Forelimb muscle (tissue), 1 donor: ENCODE measurements around the gene SH2B3. TPM values are rescaled to one million over a fixed set of nuclear protein-coding genes. Genes with fewer than 3 reads are reported as not detected.

Experiments
- DNase-seq: peaks from one replicate; pipeline ENCODE4 v3.0.0-alpha.2; 2013; ENCODE audit warnings: low read depth
- polyA plus RNA-seq: library from polyadenylated mRNA; unstranded; fragments of 120-200 nt; gene quantifications from one replicate; pipeline ENCODE4 v1.2.1, GENCODE V29; 2013; ENCODE audit not compliant: insufficient read length

SH2B3 gene
- polyA plus RNA-seq, 1 donor = 12.9 TPM

DNA sequence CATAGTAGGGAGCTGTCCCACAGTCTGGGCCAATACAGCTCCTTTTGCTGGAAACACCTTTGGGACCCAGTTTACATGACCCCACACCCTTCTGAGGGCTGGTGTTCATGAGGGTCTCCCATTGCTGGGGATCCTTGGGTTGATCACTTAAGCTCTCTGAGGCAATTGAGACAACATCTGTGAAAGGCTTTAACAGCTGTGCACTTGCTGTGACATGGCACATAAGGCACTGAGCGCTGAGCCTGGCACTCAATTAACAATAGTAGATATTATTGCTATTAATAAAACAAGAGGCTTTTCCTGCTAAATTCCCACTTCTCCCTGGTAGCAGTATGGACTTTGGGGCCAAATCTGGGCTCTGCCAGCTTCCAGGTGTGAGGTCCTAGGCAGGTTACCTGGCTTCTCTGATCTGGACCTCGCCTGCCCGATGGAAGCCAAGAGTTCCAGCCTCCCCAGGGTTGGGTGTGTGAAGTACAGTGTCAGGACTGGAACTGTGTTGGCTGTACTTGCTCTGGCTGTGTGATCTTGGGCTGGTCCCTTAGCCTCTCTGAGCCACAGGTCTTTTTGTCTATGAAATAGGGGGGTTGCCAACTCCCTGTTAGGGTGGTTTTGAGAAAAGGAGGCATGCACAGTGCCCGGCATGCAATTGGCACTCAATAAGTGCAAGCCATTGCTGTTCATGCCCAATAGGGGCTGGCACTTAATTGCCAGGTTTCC, 3.1 kb downstream of the SH2B3 start:
- no peak for DNase-seq

DNA sequence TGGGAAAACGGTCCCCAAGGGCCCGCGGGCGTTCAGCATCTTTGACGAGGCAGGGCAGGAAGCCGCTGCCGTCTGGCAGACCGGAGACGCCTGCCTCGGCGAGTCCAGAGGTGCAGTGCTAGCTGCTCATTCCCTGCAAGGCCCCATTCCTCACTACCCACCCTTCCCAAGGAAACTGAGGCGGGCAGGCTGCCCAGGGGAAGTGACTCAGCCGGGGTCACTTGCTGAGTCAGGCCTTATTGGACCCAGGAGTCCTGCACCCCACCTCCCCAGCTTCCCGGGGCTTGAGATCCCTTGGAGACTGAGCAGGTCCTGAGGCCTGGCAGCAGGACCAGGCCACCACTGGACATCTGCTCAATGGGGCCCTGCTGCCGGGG, 3.7 kb downstream of the SH2B3 start:
- DNase-seq = no peak

DNA sequence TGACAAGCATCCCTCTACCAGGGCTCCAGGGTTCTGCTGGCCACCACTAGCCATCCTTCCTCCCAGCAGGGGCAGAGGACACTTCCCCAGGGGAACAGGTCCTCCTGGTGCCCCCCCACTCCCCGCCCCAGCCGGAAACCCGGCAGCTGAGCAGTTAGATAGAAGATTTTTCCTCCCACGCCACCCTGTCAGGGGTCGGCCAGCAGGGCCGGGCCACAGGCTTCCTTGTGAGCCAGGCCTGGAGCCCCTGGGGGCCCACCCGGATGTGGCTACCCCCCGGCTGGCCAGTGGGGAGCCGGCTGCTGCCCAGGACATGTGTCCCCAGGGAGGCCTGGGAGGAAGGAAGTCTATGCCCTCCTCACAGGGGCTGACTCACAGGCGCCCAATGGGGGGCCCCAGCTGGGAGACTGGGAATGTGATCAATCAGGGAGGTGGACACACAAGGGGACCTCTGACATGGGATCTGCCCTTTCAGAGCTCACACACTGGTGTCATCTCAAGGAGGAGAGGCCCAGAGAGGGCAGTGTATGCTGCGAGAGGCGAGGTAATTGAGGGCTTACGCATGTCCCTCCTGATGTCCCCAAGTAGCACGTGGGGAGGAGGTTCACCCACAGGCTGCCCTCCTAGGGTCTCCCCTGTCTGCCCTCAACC, 4.2 kb downstream of the SH2B3 start:
- no peak for DNase-seq

DNA sequence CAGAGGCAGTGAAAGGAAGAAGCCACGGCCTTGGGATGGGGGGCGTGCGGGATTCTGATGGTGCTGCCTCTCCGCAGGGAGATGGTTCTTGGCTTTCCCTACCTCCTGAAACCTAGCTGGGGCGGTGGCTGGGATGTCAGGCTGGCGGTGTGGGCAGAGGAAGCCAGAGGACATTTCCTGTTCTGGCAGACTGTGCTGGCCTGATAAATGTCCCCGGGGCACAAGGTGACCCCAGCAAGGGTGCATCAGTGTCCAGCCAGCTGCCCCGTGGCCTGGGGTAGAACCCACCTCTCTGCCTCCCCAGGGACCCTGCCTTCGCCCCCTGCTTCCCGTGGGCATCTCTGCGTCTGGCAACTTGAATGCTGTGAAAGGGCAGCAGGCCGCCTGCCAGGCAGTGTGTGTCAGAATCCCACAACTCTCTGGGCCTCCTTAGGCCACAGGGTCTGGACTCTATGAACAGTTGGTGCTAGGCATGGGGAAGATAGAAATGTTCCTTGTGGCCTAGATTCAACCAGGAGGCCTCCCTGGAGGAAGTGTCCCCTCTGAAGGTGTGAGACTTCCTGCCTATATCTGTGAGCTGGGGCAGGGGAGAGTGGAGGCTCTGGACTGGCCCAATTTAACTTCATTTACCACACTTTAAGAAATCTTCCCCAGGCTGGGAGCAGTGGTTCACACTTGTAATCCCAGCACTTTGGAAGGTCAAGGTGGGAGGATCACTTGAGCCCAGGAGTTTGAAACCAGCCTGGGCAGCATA, 4.9 kb downstream of the SH2B3 start:
- no peak for DNase-seq

DNA sequence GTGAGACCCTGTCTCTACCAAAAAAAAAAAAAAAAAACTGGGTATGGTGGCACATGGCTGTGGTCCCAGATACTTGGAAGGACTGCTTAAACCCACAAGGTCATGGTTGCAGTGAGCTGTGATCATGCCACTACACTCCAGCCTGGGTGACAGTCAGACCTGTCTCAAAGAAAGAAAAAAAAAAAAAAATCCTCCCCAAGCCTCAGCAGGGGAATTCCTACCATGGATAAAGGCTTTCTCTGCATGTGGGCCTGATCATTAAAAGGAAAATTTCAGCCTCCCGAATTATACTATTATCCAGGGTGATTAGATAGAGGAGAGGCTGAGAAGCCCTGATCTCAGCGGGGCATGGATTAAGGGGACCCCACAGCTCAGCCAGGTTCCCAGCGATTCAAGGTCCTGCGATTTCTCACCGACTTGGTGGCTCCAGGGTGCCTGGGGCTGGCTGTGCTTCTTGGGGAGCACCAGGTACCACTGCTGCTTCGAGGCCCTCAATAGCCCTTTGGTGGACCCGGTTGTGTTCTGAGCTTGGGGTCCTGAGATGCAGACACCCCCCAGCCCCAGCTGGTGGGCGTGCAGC, 5.6 kb downstream of the SH2B3 start:
- DNase-seq = no peak

DNA sequence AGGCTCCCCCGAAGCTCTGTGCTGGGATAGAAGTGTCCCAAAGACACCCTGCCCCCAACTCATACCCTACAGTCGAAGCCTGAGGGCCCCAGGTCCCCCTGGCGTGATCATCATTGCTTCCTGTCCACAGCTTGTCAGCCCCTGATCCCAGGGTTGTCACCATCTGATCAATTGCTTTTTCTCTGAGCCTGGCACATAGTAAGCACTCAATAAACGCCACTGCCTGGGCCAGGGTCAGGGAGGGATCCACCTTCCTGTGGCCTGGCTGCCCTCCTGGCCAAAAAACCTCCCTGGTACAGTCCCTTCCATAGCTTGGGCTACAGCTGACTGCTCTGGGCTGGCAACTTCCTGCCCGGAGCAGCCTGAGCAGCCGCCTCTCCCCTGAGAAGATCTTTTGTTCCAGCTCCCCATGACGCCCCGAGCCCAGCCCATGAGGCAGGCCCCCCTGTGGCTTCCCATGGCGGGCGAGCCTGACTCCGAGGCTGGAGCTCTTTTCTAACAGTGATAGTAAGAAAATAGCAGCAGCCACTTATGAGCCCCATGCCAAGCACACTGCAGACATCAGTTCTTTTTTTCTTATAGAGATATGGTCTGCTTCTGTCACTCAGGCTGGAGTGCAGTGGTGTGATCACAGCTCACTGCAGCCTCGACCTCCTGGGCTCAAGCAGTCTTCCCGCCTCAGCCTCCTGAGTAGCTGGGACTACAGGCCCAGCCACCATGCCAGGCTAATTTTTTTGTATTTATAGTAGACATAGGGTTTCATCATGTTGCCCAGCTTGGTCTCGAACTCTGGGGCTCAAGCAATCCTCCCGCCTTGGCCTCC, 6.5 kb downstream of the SH2B3 start:
- DNase-seq = no peak

DNA sequence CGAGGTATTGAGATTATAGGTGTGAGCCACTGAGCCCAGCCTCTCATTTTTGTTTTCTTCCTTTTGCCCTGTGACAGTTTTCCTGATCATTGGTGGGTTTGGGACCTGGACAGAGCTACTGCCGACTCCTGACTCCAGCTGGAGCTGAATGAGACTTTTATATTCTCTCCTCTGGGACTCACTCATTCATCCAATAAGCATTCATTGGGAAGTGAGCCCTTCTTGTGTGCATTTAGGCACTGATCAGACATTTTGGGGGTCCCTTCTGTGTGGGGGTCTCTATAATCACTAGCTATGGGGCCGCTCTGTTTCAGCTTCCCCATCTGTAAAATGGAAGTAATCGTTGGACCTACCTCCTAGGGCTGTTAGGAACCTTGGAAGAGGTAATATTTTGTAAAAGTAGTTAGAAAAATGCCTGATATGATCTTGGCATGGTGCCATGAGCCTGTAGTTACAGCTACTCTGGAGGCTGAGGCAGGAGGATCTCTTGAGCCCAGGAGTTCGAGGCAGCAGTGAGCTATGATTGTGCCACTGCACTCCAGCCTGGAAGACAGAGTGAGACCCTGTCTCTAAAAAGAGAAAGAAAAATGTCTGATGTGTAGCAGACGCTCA, 7.2 kb downstream of the SH2B3 start:
- DNase-seq = no peak

DNA sequence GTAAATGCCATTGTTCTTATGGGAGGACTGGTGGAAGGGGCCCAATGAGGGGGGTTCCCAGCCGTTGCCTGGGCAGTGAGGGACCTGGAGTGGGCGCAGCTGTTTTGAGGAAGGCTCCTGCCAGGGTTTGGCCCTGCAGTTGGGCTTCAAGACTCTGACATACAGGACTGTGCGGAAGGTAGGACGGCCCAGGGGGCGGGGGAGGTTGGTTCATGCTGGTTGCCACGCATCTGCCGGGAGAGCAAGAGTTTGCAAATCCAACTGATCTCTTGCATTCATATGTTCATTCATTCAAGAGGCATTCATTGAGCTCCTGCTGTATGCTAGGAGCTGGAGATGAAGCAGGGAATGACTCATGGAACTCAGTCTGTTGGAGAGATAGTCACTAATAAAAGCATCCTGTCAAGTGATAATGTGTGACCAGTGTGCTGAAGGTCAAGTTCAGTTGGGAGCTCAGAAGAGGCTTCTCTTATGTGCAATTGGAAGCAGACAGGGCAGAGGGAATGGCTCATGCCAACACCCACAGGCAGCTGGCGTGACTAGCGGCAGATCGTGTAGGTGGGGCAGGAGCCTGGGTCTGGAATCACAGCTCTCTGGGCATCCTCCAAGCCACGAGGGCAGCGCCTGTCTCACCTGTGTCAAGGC, 7.8 kb downstream of the SH2B3 start:
- DNase-seq = no peak

DNA sequence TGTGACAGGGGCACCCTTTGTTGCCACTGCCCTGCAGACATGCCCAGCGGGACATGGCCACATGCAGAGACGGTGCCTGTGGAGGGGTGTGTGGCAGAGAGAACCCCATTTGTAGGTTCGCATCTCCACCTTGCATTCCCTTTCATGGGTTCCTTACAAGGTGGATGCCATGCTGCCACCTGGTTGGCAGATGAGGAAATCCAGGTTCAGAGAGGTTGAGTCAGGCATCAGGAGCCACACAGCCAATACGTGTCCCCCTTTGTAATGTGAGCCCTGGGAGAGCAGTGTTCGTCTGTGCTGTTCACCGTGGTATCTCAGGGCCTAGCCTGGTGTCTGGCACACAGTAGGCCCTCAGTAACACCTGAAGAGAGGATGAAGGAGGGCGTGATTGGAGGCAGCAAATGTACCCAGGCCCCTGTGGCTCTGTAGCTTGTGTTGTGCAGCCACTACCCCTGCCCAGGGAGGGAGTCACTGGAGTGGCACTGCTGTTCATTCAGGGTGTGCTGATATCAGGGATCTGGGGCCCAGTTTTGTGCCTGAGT, 9.1 kb downstream of the SH2B3 start:
- no peak for DNase-seq

DNA sequence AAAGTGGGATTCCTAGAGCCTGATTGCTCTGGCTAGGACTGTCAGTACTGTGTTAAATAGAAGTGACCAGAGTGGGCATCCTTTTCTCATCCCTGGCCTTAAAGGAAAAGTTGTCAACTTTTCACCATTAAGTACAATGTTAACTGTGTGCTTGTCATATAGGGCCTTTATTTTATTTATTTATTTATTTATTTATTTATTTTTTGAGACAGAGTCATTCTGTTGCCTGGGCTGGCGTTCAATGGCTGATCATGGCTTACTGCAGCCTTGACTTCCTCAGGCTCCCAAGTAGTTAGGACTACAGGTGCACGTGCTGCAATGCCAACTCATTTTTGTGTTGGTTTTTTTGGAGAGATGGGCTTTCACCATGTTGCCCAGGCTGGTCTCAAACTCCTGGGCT, 11.6 kb downstream of the SH2B3 start:
- DNase-seq = no peak

DNA sequence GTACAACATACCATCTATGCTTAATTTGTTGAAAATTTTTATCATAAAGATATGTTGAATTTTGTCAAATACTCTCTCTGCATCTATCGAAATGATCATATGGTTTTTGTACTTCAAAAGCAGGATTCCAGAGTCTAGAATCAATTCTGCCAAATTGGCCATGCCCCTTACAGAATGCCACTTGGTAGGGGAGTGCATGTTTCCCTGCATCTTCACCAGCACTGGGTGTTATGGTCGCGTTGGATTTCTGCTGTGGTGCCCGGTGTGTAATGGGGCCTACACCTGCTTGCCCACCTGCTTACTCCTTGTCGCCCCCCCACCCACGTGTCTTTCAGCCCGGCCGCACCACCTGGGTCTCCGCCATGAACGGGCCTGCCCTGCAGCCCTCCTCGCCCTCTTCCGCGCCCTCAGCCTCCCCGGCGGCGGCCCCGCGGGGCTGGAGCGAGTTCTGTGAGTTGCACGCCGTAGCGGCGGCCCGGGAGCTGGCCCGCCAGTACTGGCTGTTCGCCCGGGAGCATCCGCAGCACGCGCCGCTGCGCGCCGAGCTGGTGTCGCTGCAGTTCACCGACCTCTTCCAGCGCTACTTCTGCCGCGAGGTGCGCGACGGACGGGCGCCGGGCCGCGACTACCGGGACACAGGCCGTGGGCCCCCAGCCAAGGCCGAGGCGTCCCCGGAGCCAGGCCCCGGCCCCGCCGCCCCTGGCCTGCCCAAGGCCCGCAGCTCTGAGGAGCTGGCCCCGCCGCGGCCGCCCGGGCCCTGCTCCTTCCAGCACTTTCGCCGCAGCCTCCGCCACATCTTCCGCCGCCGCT, 12.3 kb downstream of the SH2B3 start:
- no peak for DNase-seq

DNA sequence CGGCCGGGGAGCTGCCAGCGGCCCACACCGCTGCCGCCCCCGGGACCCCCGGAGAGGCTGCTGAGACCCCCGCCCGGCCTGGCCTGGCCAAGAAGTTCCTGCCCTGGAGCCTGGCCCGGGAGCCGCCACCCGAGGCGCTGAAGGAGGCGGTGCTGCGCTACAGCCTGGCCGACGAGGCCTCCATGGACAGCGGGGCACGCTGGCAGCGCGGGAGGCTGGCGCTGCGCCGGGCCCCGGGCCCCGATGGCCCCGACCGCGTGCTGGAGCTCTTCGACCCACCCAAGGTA, 12.8 kb downstream of the SH2B3 start:
- no peak for DNase-seq

DNA sequence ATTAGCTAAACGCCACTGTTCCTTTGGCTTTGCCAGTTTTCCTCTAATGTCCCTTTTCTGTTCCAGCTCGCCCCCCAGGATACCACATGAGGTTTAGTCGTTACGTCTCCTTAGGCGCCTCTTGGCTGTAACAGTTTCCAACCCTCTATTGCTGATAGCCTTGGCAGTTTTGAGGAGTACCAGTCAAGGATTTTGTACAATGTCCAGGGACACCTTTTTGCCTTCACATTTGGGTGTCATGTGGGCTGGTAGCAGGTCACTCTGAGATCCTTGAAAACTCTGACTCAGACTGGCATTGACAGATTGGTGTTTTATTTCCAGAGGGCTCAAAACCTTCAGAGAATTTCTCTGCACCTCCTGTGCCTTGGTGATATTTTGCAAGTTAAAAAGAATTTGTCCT, 14.1 kb downstream of the SH2B3 start:
- DNase-seq = no peak

DNA sequence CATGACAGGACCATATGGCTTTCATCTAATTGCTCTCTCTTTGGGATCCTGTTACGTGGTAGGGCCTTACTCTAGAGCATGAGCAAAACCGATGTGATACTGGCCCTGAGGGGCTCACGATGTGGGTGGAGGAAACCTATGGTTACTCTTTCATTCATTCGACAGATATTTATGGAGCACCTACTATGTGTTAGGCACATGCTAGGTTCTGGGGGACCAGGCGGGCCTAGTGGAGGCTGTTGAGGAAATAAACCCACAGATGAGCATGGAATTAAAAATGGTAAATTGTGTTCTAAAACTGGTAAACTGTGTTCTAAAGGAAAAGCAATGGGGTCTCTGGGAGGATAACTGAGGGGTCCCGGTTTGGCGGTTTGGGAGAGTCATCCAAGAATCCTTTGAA, 14.8 kb downstream of the SH2B3 start:
- no peak for DNase-seq

DNA sequence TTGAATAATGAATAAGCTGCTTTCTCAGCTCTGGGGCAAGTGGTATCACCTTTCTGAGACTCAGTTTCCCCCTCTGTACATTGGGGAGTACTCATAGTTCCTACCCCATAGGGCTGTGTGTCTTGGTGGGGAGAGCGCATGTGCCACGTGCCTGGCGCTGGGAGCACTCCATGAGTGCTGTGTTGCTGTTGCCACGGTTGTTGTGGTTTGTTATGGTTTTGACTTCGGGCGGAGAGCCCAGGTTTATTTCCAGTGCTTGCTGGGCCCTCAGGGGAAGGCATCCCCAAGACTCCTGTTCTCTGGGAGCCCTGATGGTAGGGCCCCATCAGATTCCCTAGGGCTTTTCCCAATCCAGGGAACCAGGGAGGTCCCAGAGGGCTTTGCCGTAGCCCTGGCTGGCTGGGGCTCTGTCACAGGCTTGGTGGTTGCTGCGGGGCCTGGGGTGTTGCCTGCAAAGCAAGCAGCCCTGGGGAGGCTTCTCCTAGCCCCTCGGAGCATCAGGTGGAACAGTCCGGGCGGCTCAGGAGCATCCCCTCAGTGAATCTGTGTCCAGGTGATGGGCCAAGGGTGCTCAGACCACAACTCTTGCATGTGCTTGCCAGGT, 18.6 kb downstream of the SH2B3 start:
- DNase-seq = no peak

DNA sequence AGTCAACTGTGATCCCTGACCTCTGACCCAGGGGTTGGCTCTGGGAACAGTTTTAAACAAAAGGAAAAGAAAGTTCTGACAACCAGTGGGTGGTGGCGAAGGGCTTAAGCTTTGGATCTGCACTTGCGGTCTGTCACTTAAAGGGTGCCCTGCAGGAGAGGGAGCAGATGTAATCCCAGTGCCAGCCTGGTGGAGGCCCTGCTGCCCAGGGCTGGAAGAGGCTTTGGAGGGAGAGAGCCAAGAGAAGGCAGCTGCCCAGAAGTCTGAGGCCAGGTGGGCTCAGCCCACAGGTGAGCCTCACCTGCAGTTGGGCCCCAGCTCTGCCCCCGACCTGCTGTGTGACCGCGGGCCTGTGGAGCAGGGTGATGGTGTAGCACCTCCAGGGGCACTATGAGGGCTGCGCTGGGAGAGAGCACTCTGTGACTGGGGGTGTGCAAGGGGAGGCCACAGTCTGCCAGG, 19.1 kb downstream of the SH2B3 start:
- DNase-seq = no peak

DNA sequence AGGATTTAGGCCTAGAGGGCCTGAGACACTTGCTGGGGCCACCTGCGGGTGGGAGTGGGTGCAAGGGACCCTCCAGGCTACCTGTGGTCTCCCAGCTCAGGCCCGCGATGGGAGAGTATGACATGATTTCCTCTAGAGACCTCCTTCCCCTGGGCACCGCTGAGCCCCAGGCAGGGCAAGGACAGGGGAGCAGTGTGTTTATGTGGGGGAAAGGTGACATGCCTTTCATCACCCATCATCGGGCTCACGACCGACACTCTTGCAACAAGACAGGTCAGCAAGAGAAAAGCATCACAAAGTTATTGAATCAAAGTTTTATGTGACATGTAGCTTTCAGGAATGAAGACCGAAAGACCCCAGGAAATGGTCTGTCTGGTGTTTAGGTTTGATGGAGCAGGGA, 19.9 kb downstream of the SH2B3 start:
- DNase-seq = no peak

DNA sequence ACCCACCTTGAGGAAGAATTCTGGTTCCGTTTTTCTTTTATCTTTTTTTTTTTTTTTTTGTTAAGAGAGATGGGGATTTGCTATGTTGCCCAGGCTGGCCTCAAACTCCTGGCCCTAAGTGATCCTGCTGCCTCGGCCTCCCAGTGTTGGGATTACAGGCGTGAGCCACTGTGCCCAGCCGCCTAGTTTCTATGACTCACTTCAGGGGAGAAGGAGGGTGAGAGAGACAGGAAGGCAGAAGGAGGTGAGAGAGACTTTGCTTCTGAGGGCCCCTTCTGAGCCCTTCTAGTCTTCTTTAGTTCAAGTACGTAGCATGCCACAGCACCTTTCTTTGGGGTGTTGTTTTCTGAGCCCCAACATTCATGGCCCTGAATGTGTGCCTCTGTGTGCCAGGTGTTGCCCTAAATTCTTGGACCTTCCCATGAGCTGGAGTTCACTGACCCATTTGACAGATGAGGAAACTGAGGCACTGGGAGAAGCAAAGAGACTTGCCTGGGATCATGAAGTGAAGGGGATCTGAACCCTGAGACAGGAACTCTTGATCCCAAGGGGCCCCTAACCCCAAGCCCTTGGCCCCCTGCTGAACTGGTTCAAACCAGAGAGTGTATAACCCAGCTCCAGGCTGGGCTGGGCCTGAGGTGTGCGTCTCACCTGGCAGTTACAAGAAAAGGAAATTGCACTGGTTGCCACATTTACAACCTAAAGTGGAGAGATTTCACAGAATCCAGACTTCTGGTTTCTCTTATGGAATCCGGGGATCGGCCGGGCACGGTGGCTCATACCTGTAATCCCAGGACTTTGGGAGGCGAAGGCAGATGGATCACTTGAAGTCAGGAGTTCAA, 20.8 kb downstream of the SH2B3 start:
- no peak for DNase-seq
